Measurements from ENCODE around the gene PCNX2. TPM values are rescaled to one million over a fixed set of nuclear protein-coding genes. Genes with fewer than 3 reads are reported as not detected.

The PCNX2 gene
- total RNA-seq, 3 donors from 2014 or later (not counting 1 experiment from before 2014, with no cell fraction given), result 12.9 to 25.8 (median 16.0) TPM

- Mint-ChIP-seq H3K27me3 (ENCODE audit: low read depth in 2 of 2) (no peaks in the 10 kb centered on the region), H3K27ac (no peak overlapping the region), H3K9me3 (no peaks in the 10 kb centered on the region), H3K36me3 (no peaks in the 10 kb centered on the region), H3K4me1 (no peaks in the 10 kb centered on the region), H3K4me3 (no peak overlapping the region)
- no peak overlapping the region for H3K27ac ChIP-seq (ENCODE audit: low read length)
- H3K27me3 ChIP-seq (ENCODE audit: control insufficient read depth, insufficient read depth, low read length), result no peaks in the 10 kb centered on the region
- H3K4me1 ChIP-seq (ENCODE audit: control insufficient read depth, insufficient read depth, low read length), result no peaks in the 10 kb centered on the region
- H3K36me3 ChIP-seq (ENCODE audit: control insufficient read depth, insufficient read depth, low read length), result no peaks in the 10 kb centered on the region
- DNase-seq, result no peak
- no peak for ATAC-seq
- no peaks in the 10 kb centered on the region for H3K9me3 ChIP-seq (ENCODE audit: control insufficient read depth, insufficient read depth, low read length)
- 94% methylated on average over 4 of the region's 5 CpGs for WGBS (ENCODE audit: insufficient coverage)
- intact Hi-C loops (cut with micrococcal nuclease), result no loop called here
- no peak overlapping the region for H3K4me3 ChIP-seq (ENCODE audit: low read length)
- TF ChIP-seq CTCF (IDR thresholded peaks at IDR 0.05), result no peak
Measured at GRCh38 chr1:233217832-233218231, 77.7 kb downstream of the PCNX2 start.

GRCh38 chr1:233216009-233216408 lies 79.5 kb downstream of the PCNX2 start:
- no peaks in the 10 kb centered on the region for H3K9me3 ChIP-seq (ENCODE audit: control insufficient read depth, insufficient read depth, low read length)
- H3K36me3 Mint-ChIP-seq, result no peaks in the 10 kb centered on the region
- no peak overlapping the region for H3K27ac Mint-ChIP-seq
- no peaks in the 10 kb centered on the region for H3K27me3 Mint-ChIP-seq (ENCODE audit: low read depth in 2 of 2)
- H3K4me3 ChIP-seq (ENCODE audit: low read length), result no peak overlapping the region
- no peak overlapping the region for H3K27ac ChIP-seq (ENCODE audit: low read length)
- no peaks in the 10 kb centered on the region for H3K36me3 ChIP-seq (ENCODE audit: control insufficient read depth, insufficient read depth, low read length)
- DNase-seq, result no peak
- no peak for ATAC-seq
- 95% methylated on average over 4 of the region's 4 CpGs for WGBS (ENCODE audit: insufficient coverage)
- no peak overlapping the region for H3K4me3 Mint-ChIP-seq
- intact Hi-C loops (cut with micrococcal nuclease), result no loop called here
- no peaks in the 10 kb centered on the region for H3K27me3 ChIP-seq (ENCODE audit: control insufficient read depth, insufficient read depth, low read length)
- H3K9me3 Mint-ChIP-seq, result no peaks in the 10 kb centered on the region
- no peaks in the 10 kb centered on the region for H3K4me1 ChIP-seq (ENCODE audit: control insufficient read depth, insufficient read depth, low read length)
- no peaks in the 10 kb centered on the region for H3K4me1 Mint-ChIP-seq
- TF ChIP-seq CTCF (IDR thresholded peaks at IDR 0.05), result no peak

GRCh38 chr1:233215135-233215760 lies 80.3 kb downstream of the PCNX2 start:
- H3K4me3 Mint-ChIP-seq, result no peak overlapping the region
- no peak for ATAC-seq
- H3K27me3 Mint-ChIP-seq (ENCODE audit: low read depth in 2 of 2), result no peaks in the 10 kb centered on the region
- no peaks in the 10 kb centered on the region for H3K36me3 ChIP-seq (ENCODE audit: control insufficient read depth, insufficient read depth, low read length)
- no peaks in the 10 kb centered on the region for H3K9me3 Mint-ChIP-seq
- no peak overlapping the region for H3K27ac Mint-ChIP-seq
- no peak for TF ChIP-seq CTCF (IDR thresholded peaks at IDR 0.05)
- H3K9me3 ChIP-seq (ENCODE audit: control insufficient read depth, insufficient read depth, low read length), result no peaks in the 10 kb centered on the region
- 100% methylated on average over 2 of the region's 3 CpGs for WGBS (ENCODE audit: insufficient coverage)
- no peaks in the 10 kb centered on the region for H3K4me1 ChIP-seq (ENCODE audit: control insufficient read depth, insufficient read depth, low read length)
- no peak overlapping the region for H3K4me3 ChIP-seq (ENCODE audit: low read length)
- no peaks in the 10 kb centered on the region for H3K36me3 Mint-ChIP-seq
- no peak for DNase-seq
- no peaks in the 10 kb centered on the region for H3K4me1 Mint-ChIP-seq
- H3K27ac ChIP-seq (ENCODE audit: low read length), result no peak overlapping the region
- intact Hi-C loops (cut with micrococcal nuclease), result no loop called here
- H3K27me3 ChIP-seq (ENCODE audit: control insufficient read depth, insufficient read depth, low read length), result no peaks in the 10 kb centered on the region

- ATAC-seq (no peak), DNase-seq (no peak)
- no peaks in the 10 kb centered on the region for H3K4me1 ChIP-seq (ENCODE audit: control insufficient read depth, insufficient read depth, low read length)
- no peaks in the 10 kb centered on the region for H3K4me1 Mint-ChIP-seq
- H3K9me3 Mint-ChIP-seq, result no peaks in the 10 kb centered on the region
- WGBS (ENCODE audit: insufficient coverage), result 95% methylated on average over 5 of the region's 5 CpGs
- no peak overlapping the region for H3K4me3 Mint-ChIP-seq
- no peaks in the 10 kb centered on the region for H3K9me3 ChIP-seq (ENCODE audit: control insufficient read depth, insufficient read depth, low read length)
- H3K27ac ChIP-seq (ENCODE audit: low read length), result no peak overlapping the region
- TF ChIP-seq CTCF (IDR thresholded peaks at IDR 0.05), result no peak
- H3K36me3 ChIP-seq (ENCODE audit: control insufficient read depth, insufficient read depth, low read length), result no peaks in the 10 kb centered on the region
- H3K27me3 Mint-ChIP-seq (ENCODE audit: low read depth in 2 of 2), result no peaks in the 10 kb centered on the region
- H3K27ac Mint-ChIP-seq, result no peak overlapping the region
- H3K4me3 ChIP-seq (ENCODE audit: low read length), result no peak overlapping the region
- H3K27me3 ChIP-seq (ENCODE audit: control insufficient read depth, insufficient read depth, low read length), result no peaks in the 10 kb centered on the region
- no peaks in the 10 kb centered on the region for H3K36me3 Mint-ChIP-seq
- intact Hi-C loops (cut with micrococcal nuclease), result no loop called here
Measured at GRCh38 chr1:233211595-233211994, 83.9 kb downstream of the PCNX2 start.

Measured in natural killer cell (primary cell).